ENCODE measurements around the gene SPN.
"Not testable (repeated sequence)": the region's sequence is repeated elsewhere in the genome, so short reads cannot be mapped to it uniquely, and the experiment has no call there.

SPN gene

GRCh38 chr16:29701214-29701555 is 38.1 kb downstream of the SPN start:
- Histone ChIP-seq H3K4me3 (ENCODE audit: low read depth, low read length) (no peak overlapping the region), H3K36me3 (replicated peaks) (no peaks in the 10 kb centered on the region), H3K27me3 (replicated peaks) (no peaks in the 10 kb centered on the region), H3K27ac (no peak overlapping the region)
- in situ Hi-C loops (cut with HindIII; ENCODE audit: low pct_ligation_motif_present, low sequenced_read_pairs): no loop called here
- no peak for TF ChIP-seq CTCF (IDR thresholded peaks at IDR 0.05; ENCODE audit: low read depth, low read length, missing control alignments)
- DNase-seq: no peak

- no peak overlapping the region for H3K27ac ChIP-seq
- in situ Hi-C loops (cut with HindIII; ENCODE audit: low pct_ligation_motif_present, low sequenced_read_pairs): no loop called here
- DNase-seq: no peak
Measured at GRCh38 chr16:29702269-29702668, 39.2 kb downstream of the SPN start.

GRCh38 chr16:29705030-29705429 is 42.0 kb downstream of the SPN start:
- no peak overlapping the region for H3K4me3 ChIP-seq (ENCODE audit: low read depth, low read length)
- no peaks in the 10 kb centered on the region for H3K36me3 ChIP-seq (replicated peaks)
- H3K27ac ChIP-seq: no peak overlapping the region
- no peaks in the 10 kb centered on the region for H3K27me3 ChIP-seq (replicated peaks)
- no peak for TF ChIP-seq CTCF (IDR thresholded peaks at IDR 0.05; ENCODE audit: low read depth, low read length, missing control alignments)
- in situ Hi-C loops (cut with HindIII; ENCODE audit: low pct_ligation_motif_present, low sequenced_read_pairs): no loop called here
- DNase-seq: no peak

More at GRCh38 chr16:29702269-29702668, 39.2 kb downstream of the SPN start:
- Histone ChIP-seq H3K4me3 (ENCODE audit: low read depth, low read length) (no peak overlapping the region), H3K36me3 (replicated peaks) (no peaks in the 10 kb centered on the region), H3K27me3 (replicated peaks) (no peaks in the 10 kb centered on the region)
- TF ChIP-seq CTCF (IDR thresholded peaks at IDR 0.05; ENCODE audit: low read depth, low read length, missing control alignments): no peak

DNA sequence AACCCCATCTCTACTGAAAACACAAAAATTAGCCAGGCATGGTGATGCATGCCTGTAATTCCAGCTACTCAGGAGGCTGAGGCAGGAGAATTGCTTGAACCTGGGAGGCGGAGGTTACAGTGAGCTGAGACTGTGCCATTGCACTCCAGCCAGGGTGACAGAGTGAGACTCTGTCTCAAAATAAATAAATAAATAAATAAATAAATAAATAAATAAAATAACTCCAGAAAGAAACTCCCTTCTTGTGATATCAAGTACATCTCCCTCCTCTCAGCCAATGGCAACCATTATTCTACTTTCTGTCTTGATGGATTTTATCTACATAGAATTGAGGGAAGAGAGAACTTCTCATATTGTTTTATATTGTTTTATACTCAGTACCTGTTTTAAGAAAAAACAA is 44.1 kb downstream of the SPN start:
- H3K27ac ChIP-seq; in situ Hi-C loops (cut with HindIII; ENCODE audit: low pct_ligation_motif_present, low sequenced_read_pairs); H3K27me3 ChIP-seq (replicated peaks): not testable (repeated sequence)

GRCh38 chr16:29708917-29709600 is 46.0 kb downstream of the SPN start:
- Histone ChIP-seq H3K36me3 (replicated peaks) (no peaks in the 10 kb centered on the region), H3K4me3 (ENCODE audit: low read depth, low read length) (no peak overlapping the region), H3K27me3 (replicated peaks) (no peaks in the 10 kb centered on the region), H3K27ac (no peak overlapping the region)
- no peak for TF ChIP-seq CTCF (IDR thresholded peaks at IDR 0.05; ENCODE audit: low read depth, low read length, missing control alignments)
- in situ Hi-C loops (cut with HindIII; ENCODE audit: low pct_ligation_motif_present, low sequenced_read_pairs): no loop called here
- no peak for DNase-seq

More for the DNA sequence above, 44.1 kb downstream of the SPN start:
- not testable (repeated sequence) for DNase-seq; H3K4me3 ChIP-seq (ENCODE audit: low read depth, low read length); H3K36me3 ChIP-seq (replicated peaks)

DNA sequence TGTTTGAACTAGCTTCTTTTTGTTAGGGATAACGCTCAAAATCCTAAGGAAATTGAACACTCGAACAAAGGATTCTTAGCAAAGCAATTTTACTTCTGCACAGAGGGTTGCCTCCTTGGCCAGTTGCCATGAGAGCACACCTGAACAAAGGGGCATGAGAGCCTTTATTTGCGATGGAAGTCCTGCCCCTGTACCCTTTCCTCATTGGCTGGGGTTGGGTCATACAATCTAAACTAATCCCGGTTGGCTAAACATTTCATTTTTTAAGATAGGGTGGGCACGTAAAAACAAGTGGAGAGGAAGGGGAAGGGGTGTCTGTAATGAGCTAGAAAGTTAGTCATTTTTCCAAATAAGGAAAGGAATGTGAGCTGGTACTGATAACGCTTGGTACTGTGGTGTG is 46.6 kb downstream of the SPN start:
- H3K27me3 ChIP-seq (replicated peaks); in situ Hi-C loops (cut with HindIII; ENCODE audit: low pct_ligation_motif_present, low sequenced_read_pairs); H3K27ac ChIP-seq: not testable (repeated sequence)

More for the DNA sequence above, 46.6 kb downstream of the SPN start:
- DNase-seq; H3K36me3 ChIP-seq (replicated peaks); H3K4me3 ChIP-seq (ENCODE audit: low read depth, low read length): not testable (repeated sequence)

Measured in brain microvascular endothelial cell (primary cell).